Measurements from ENCODE around the gene GJD4.

Gene GJD4

GRCh38 chr10:35643151-35644049 is 38.3 kb downstream of the GJD4 start:
- Histone ChIP-seq H3K27me3 (ENCODE audit: control insufficient read depth, insufficient read depth, low read length) (no peaks in the 10 kb centered on the region), H3K4me1 (ENCODE audit: control insufficient read depth, insufficient read depth, low read length) (peaks cover 20% of the 10 kb centered on the region), H3K9ac (ENCODE audit: low read length) (peak overlapping the region; percentile 61), H3K9me3 (ENCODE audit: control insufficient read depth, low read length) (no peaks in the 10 kb centered on the region), H3K4me3 (ENCODE audit: low read length) (peak overlapping the region; percentile 82), H3K36me3 (ENCODE audit: control insufficient read depth, insufficient read depth, low read length) (no peaks in the 10 kb centered on the region)

GRCh38 chr10:35644050-35644950 is 39.2 kb downstream of the GJD4 start:
- H3K27me3 ChIP-seq (ENCODE audit: control insufficient read depth, insufficient read depth, low read length): no peaks in the 10 kb centered on the region
- peak overlapping the region; percentile 61 for H3K9ac ChIP-seq (ENCODE audit: low read length)
- peaks cover 20% of the 10 kb centered on the region for H3K4me1 ChIP-seq (ENCODE audit: control insufficient read depth, insufficient read depth, low read length)
- peak overlapping the region; percentile 82 for H3K4me3 ChIP-seq (ENCODE audit: low read length)
- H3K9me3 ChIP-seq (ENCODE audit: control insufficient read depth, low read length): no peaks in the 10 kb centered on the region
- no peaks in the 10 kb centered on the region for H3K36me3 ChIP-seq (ENCODE audit: control insufficient read depth, insufficient read depth, low read length)

- H3K4me1 ChIP-seq (ENCODE audit: control insufficient read depth, insufficient read depth, low read length): no peaks in the 10 kb centered on the region
- H3K9ac ChIP-seq (ENCODE audit: low read length): no peak overlapping the region
These were observed 45.8 kb downstream of the GJD4 start for GRCh38 chr10:35650894-35651293.

GRCh38 chr10:35652824-35653223 is 47.7 kb downstream of the GJD4 start:
- H3K27me3 ChIP-seq (ENCODE audit: control insufficient read depth, insufficient read depth, low read length): no peaks in the 10 kb centered on the region
- no peaks in the 10 kb centered on the region for H3K9me3 ChIP-seq (ENCODE audit: control insufficient read depth, low read length)
- no peak overlapping the region for H3K9ac ChIP-seq (ENCODE audit: low read length)
- H3K4me3 ChIP-seq (ENCODE audit: low read length): no peak overlapping the region
- H3K36me3 ChIP-seq (ENCODE audit: control insufficient read depth, insufficient read depth, low read length): no peaks in the 10 kb centered on the region
- no peaks in the 10 kb centered on the region for H3K4me1 ChIP-seq (ENCODE audit: control insufficient read depth, insufficient read depth, low read length)

More at GRCh38 chr10:35650894-35651293, 45.8 kb downstream of the GJD4 start:
- H3K9me3 ChIP-seq (ENCODE audit: control insufficient read depth, low read length): no peaks in the 10 kb centered on the region
- H3K27me3 ChIP-seq (ENCODE audit: control insufficient read depth, insufficient read depth, low read length): no peaks in the 10 kb centered on the region
- H3K36me3 ChIP-seq (ENCODE audit: control insufficient read depth, insufficient read depth, low read length): no peaks in the 10 kb centered on the region
- H3K4me3 ChIP-seq (ENCODE audit: low read length): no peak overlapping the region

GRCh38 chr10:35657621-35658020 is 52.5 kb downstream of the GJD4 start:
- Histone ChIP-seq H3K4me3 (ENCODE audit: low read length) (no peak overlapping the region), H3K9ac (ENCODE audit: low read length) (no peak overlapping the region), H3K36me3 (ENCODE audit: control insufficient read depth, insufficient read depth, low read length) (no peaks in the 10 kb centered on the region), H3K27me3 (ENCODE audit: control insufficient read depth, insufficient read depth, low read length) (no peaks in the 10 kb centered on the region), H3K4me1 (ENCODE audit: control insufficient read depth, insufficient read depth, low read length) (no peaks in the 10 kb centered on the region), H3K9me3 (ENCODE audit: control insufficient read depth, low read length) (no peaks in the 10 kb centered on the region)
